H1 (cell line): ENCODE data around the gene MIPEP. TPM values are rescaled to one million over a fixed set of nuclear protein-coding genes. Genes with fewer than 3 reads are reported as not detected.

ENCODE experiments used
- CTCF ChIA-PET: fragments of 300-600 bp; sonication (Branson Sonifier 250); formaldehyde crosslinking; loops from one replicate; lab custom pipeline; 2021; ENCODE audit not compliant: partially characterized antibody; lab: Charles Lee
- POLR2A ChIA-PET: fragments of 300-600 bp; sonication (Branson Sonifier 250); formaldehyde crosslinking; loops from one replicate; lab custom pipeline; 2021; ENCODE audit warnings: inconsistent platforms; ENCODE audit not compliant: partially characterized antibody; lab: Charles Lee
- DNase-seq, 2 experiments: peaks; one replicate each; pipeline versions ENCODE4 v3.0.0 to v3.0.0-alpha.2; 2010 to 2022; ENCODE audit warnings: low spot score in 2 of 2, low read depth in 1 of 2, mixed read lengths in 1 of 2
- FAIRE-seq: peaks from 2 replicates; lab custom pipeline; 2011; peaks lifted over from hg19 to GRCh38; lab: Jason Lieb, UNC
- H2AFZ ChIP-seq: 2 replicates; pipeline ENCODE4 v1.8.1; 2012; ENCODE audit warnings: low read length, inconsistent platforms
- H2AK5ac ChIP-seq: 2 replicates; pipeline ENCODE4 v1.6.1; 2013; ENCODE audit warnings: low read depth, low read length
- H2BK120ac ChIP-seq: replicated peaks from 2 replicates; pipeline ENCODE3; 2013; ENCODE audit warnings: low read depth, low read length, inconsistent platforms
- H2BK12ac ChIP-seq: 2 replicates; pipeline ENCODE4 v1.6.1; 2013; ENCODE audit warnings: low read depth, low read length
- H2BK15ac ChIP-seq: 2 replicates; pipeline ENCODE4 v1.6.1; 2013; ENCODE audit warnings: low read length
- H2BK20ac ChIP-seq: 2 replicates; pipeline ENCODE4 v1.6.1; 2013; ENCODE audit warnings: low read length
- H2BK5ac ChIP-seq: 2 replicates; pipeline ENCODE4 v1.6.1; 2013; ENCODE audit warnings: low read depth, low read length
- H3K14ac ChIP-seq: 2 replicates; pipeline ENCODE4 v1.6.1; 2013; ENCODE audit warnings: inconsistent platforms; ENCODE audit not compliant: insufficient read length
- H3K18ac ChIP-seq: 2 replicates; pipeline ENCODE4 v1.6.1; 2013; ENCODE audit warnings: low read length; ENCODE audit errors: extremely low read depth
- H3K23ac ChIP-seq: 2 replicates; pipeline ENCODE4 v1.6.1; 2013; ENCODE audit warnings: inconsistent platforms; ENCODE audit not compliant: insufficient read length
- H3K23me2 ChIP-seq: 2 replicates; pipeline ENCODE4 v1.6.1; 2013; ENCODE audit warnings: low read depth, low read length
- H3K27ac ChIP-seq: 2 replicates; pipeline ENCODE4 v1.6.1; 2011; ENCODE audit warnings: low read depth, low read length, inconsistent platforms
- H3K27me3 ChIP-seq, 4 experiments: replicated peaks in 1 of 4; 1 replicate in 1 of 4; 2 replicates in 3 of 4; pipeline versions ENCODE4 v1.6.1 to v1.8.1; 2011 to 2013; ENCODE audit warnings: low read length in 3 of 4, mild to moderate bottlenecking in 3 of 4, inconsistent platforms in 2 of 4, mixed read lengths in 2 of 4, moderate library complexity in 1 of 4; ENCODE audit not compliant: control insufficient read depth in 3 of 4, insufficient read depth in 3 of 4; ENCODE audit errors: extremely low read depth in 1 of 4
- H3K36me3 ChIP-seq, 4 experiments: 2 replicates each; pipeline versions ENCODE4 v1.6.1 to v1.8.1; 2011 to 2013; ENCODE audit warnings: mild to moderate bottlenecking in 4 of 4, low read length in 3 of 4, moderate library complexity in 2 of 4, control low read depth in 1 of 4, inconsistent platforms in 1 of 4; ENCODE audit not compliant: insufficient read depth in 4 of 4, control insufficient read depth in 2 of 4
- H3K4ac ChIP-seq: replicated peaks from 2 replicates; pipeline ENCODE3; 2013; ENCODE audit warnings: low read length, low read depth, mixed read lengths, inconsistent platforms; ENCODE audit not compliant: insufficient read length
- H3K4me1 ChIP-seq, 4 experiments: replicated peaks in 1 of 4; 1 replicate in 1 of 4; 2 replicates in 3 of 4; pipeline versions ENCODE4 v1.6.1 to v1.8.1; 2011 to 2013; ENCODE audit warnings: low read length in 3 of 4, inconsistent platforms in 2 of 4, mixed read lengths in 1 of 4; ENCODE audit not compliant: insufficient read depth in 4 of 4, control insufficient read depth in 3 of 4
- H3K4me2 ChIP-seq, 2 experiments: 2 replicates each; pipeline versions ENCODE4 v1.6.1 to v1.8.1; 2011 to 2013; ENCODE audit warnings: low read depth in 2 of 2, low read length in 2 of 2, control low read depth in 1 of 2, inconsistent platforms in 1 of 2, mild to moderate bottlenecking in 1 of 2; ENCODE audit not compliant: insufficient read depth in 1 of 2
- H3K4me3 ChIP-seq, 4 experiments: fragments of 200-600, 300-600 bp in 1 of 4; sonication (generic), shearing (Covaris generic), sonication (Bioruptor Twin) in 1 of 4; 2 replicates each; pipeline versions ENCODE4 v1.5.1 to v1.8.1; 2011 to 2016; ENCODE audit warnings: low read length in 4 of 4, low read depth in 3 of 4, control low read depth in 2 of 4, inconsistent platforms in 2 of 4, mild to moderate bottlenecking in 2 of 4, mixed read lengths in 1 of 4, moderate library complexity in 1 of 4; ENCODE audit not compliant: insufficient read depth in 2 of 4; ENCODE audit errors: extremely low read depth in 1 of 4
- H3K56ac ChIP-seq: replicated peaks from 2 replicates; pipeline ENCODE3; 2013; ENCODE audit warnings: low read depth, mild to moderate bottlenecking, mixed read lengths, low read length, inconsistent platforms; ENCODE audit not compliant: insufficient read length
- H3K79me1 ChIP-seq: 2 replicates; pipeline ENCODE4 v1.6.1; 2013; ENCODE audit warnings: low read depth, low read length, control low read depth
- H3K79me2 ChIP-seq, 2 experiments: 2 replicates each; pipeline versions ENCODE4 v1.6.1 to v1.8.1; 2012 to 2013; ENCODE audit warnings: low read length in 2 of 2, mild to moderate bottlenecking in 2 of 2, inconsistent platforms in 1 of 2; ENCODE audit not compliant: insufficient read depth in 2 of 2, control insufficient read depth in 1 of 2
- H3K9ac ChIP-seq, 4 experiments: replicated peaks in 1 of 4; 1 replicate in 1 of 4; 2 replicates in 3 of 4; pipeline versions ENCODE4 v1.6.1 to v1.8.1; 2011 to 2013; ENCODE audit warnings: low read depth in 3 of 4, low read length in 3 of 4, control low read depth in 2 of 4, mild to moderate bottlenecking in 2 of 4, moderate library complexity in 2 of 4, inconsistent platforms in 1 of 4; ENCODE audit errors: extremely low read depth in 1 of 4
- H3K9me3 ChIP-seq, 2 experiments: 2 replicates each; pipeline versions ENCODE4 v1.6.1 to v1.8.1; 2012 to 2013; ENCODE audit warnings: mild to moderate bottlenecking in 2 of 2, moderate library complexity in 2 of 2, control low read depth in 1 of 2, inconsistent platforms in 1 of 2, low read depth in 1 of 2, low read length in 1 of 2, mixed read lengths in 1 of 2; ENCODE audit not compliant: insufficient read depth in 2 of 2
- H4K20me1 ChIP-seq, 2 experiments: replicated peaks in 1 of 2; 2 replicates each; pipeline versions ENCODE3 to v1.8.1; 2011 to 2013; ENCODE audit warnings: inconsistent platforms in 2 of 2, low read length in 2 of 2, mild to moderate bottlenecking in 1 of 2; ENCODE audit not compliant: insufficient read depth in 2 of 2, control insufficient read depth in 1 of 2
- H4K5ac ChIP-seq: 2 replicates; pipeline ENCODE4 v1.6.1; 2013; ENCODE audit warnings: low read length, low read depth, mixed read lengths, inconsistent platforms; ENCODE audit not compliant: insufficient read length
- H4K8ac ChIP-seq: 2 replicates; pipeline ENCODE4 v1.8.0; 2013; ENCODE audit warnings: mild to moderate bottlenecking, moderate library complexity, low read length, inconsistent platforms; ENCODE audit not compliant: insufficient read depth; ENCODE audit errors: extremely low read depth
- H4K91ac ChIP-seq: replicated peaks from 2 replicates; pipeline ENCODE3; 2013; ENCODE audit warnings: low read length, mixed read lengths, inconsistent platforms; ENCODE audit not compliant: insufficient read length
- ATF2 ChIP-seq: IDR thresholded peaks from 2 replicates; pipeline ENCODE4 v1.6.1; 2012; ENCODE audit warnings: low read length, inconsistent platforms
- HDAC6 ChIP-seq: IDR thresholded peaks from one replicate; pipeline ENCODE4 v1.7.1; 2012; ENCODE audit warnings: low read depth, mild to moderate bottlenecking, inconsistent platforms, low read length, moderate library complexity
- KDM4A ChIP-seq: IDR thresholded peaks from one replicate; pipeline ENCODE4 v1.7.1; 2012; ENCODE audit warnings: low read depth, mild to moderate bottlenecking, moderate library complexity, low read length, inconsistent platforms; ENCODE audit not compliant: severe bottlenecking
- NANOG ChIP-seq: IDR thresholded peaks from 2 replicates; pipeline ENCODE4 v1.6.1; 2011; ENCODE audit warnings: low read length, low read depth, mild to moderate bottlenecking, inconsistent platforms; ENCODE audit not compliant: insufficient read depth, poor library complexity, severe bottlenecking
- PHF8 ChIP-seq: fragments of 200-600 bp; sonication (generic); conservative IDR thresholded peaks from 2 replicates; pipeline ENCODE4 v1.7.1; 2012; ENCODE audit warnings: low read depth, mild to moderate bottlenecking, inconsistent platforms, low read length, moderate library complexity
- RXRA ChIP-seq: IDR thresholded peaks from 2 replicates; pipeline ENCODE4 v1.6.1; 2011; ENCODE audit warnings: low read depth, mild to moderate bottlenecking, low read length, moderate library complexity; ENCODE audit not compliant: insufficient read depth
- SIRT6 ChIP-seq: IDR thresholded peaks from one replicate; pipeline ENCODE4 v1.7.1; 2012; ENCODE audit warnings: low read length, inconsistent platforms
- SUZ12 ChIP-seq: fragments of 200-600 bp; sonication (generic); IDR thresholded peaks from 2 replicates; pipeline ENCODE4 v1.6.1; 2012; ENCODE audit warnings: mild to moderate bottlenecking, inconsistent platforms, low read length, moderate library complexity, mixed read lengths
- WGBS, 2 experiments: shearing (Covaris generic) in 1 of 2; methylation state at CpG; one replicate each; pipeline versions ENCODE4 v1.1.6 to v1.1.7; 2013 to 2015; ENCODE audit warnings: low lambda C conversion rate in 2 of 2, mixed read lengths in 2 of 2, inconsistent platforms in 1 of 2, low coverage in 1 of 2, missing lambda C conversion rate in 1 of 2; ENCODE audit not compliant: insufficient replicate concordance in 2 of 2, insufficient coverage in 1 of 2, insufficient read length in 1 of 2; ENCODE audit errors: extremely low coverage in 1 of 2, missing lambda C conversion rate in 1 of 2; 5-methylcytosine and 5-hydroxymethylcytosine counted together
- polyA plus RNA-seq, 7 experiments: library from polyadenylated mRNA; depleted of rRNA in 3 of 7; stranded (reverse) in 5 of 7; unstranded in 2 of 7; fragments of >200 nt in 5 of 7; fragments of 200-250 nt in 2 of 7; gene quantifications; 1 replicate in 5 of 7; 2 replicates in 1 of 7; 4 replicates in 1 of 7; pipeline versions ENCODE4 v1.2.1 to v1.2.3, GENCODE V29; 2011 to 2013; ENCODE audit warnings: missing spikeins in 2 of 7, mixed read lengths in 2 of 7
- total RNA-seq: library from RNA; stranded (reverse); fragmentation: NEBNext Ultra II Directional; extraction: Animal tissue kit (Norgen Biotek cat#: 25700); gene quantifications from 2 replicates; pipeline ENCODE4 v1.2.1, GENCODE V29; 2021
- TF ChIP-seq, protein P1 (sequence below), 3 experiments: IDR thresholded peaks; 1 replicate in 2 of 3; 2 replicates in 1 of 3; pipeline versions ENCODE4 v1.5.1 to v1.6.1; 2011; ENCODE audit warnings: low read length in 3 of 3, mild to moderate bottlenecking in 3 of 3, inconsistent platforms in 2 of 3, low read depth in 1 of 3, moderate library complexity in 1 of 3; ENCODE audit not compliant: insufficient read depth in 1 of 3; ENCODE audit errors: control extremely low read depth in 1 of 3

The MIPEP gene
- total and polyA plus RNA-seq, 2 of the 8 experiments (the other 6 are each of a cell fraction or from before 2014, with no cell fraction given): 24.0 to 24.2 TPM

- Histone ChIP-seq H4K5ac (no peak overlapping the region), H3K79me2 (no peaks in the 10 kb centered on the region), H3K56ac (no peak overlapping the region), H3K18ac (no peak overlapping the region), H4K8ac (no peak overlapping the region), H3K27me3 (no peaks in the 10 kb centered on the region), H3K14ac (no peak overlapping the region), H3K79me1 (no peaks in the 10 kb centered on the region), H3K4me3 (no peak overlapping the region), H3K4me2 (no peak overlapping the region), H2BK20ac (no peak overlapping the region), H3K27ac (no peak overlapping the region), H2BK120ac (no peak overlapping the region), H4K20me1 (no peaks in the 10 kb centered on the region), H2BK5ac (no peak overlapping the region), H2AK5ac (no peak overlapping the region), H3K36me3 (no peaks in the 10 kb centered on the region; a peak in 1 of 8 replicates), H3K9ac (no peak overlapping the region), H3K4ac (no peak overlapping the region), H3K23me2 (no peaks in the 10 kb centered on the region), H3K23ac (no peak overlapping the region), H2BK12ac (no peak overlapping the region), H4K91ac (no peak overlapping the region), H3K9me3 (peaks cover 11 to 16% of the 10 kb centered on the region in 2 experiments; a peak in 3 of 4 replicates), H3K4me1 (no peaks in the 10 kb centered on the region), H2AFZ (no peak overlapping the region), H2BK15ac (no peak overlapping the region)
- ChIA-PET POLR2A (no interaction called here), CTCF (interaction anchor here (0.7 to 2.0 kb wide), 5 partner anchors 11 to 201 kb away, joined by 3 to 6 read pairs (median 3); partner anchors contain the start of gene MIPEP)
- FAIRE-seq: no peak
- DNase-seq: no peak
- WGBS, 2 experiments: 85% methylated on average over 3 of the region's 3 CpGs; no CpG with 5 or more reads in 1 of the 2 experiments
- no peak for TF ChIP-seq PHF8
- no peak for TF ChIP-seq RXRA
- TF ChIP-seq NANOG: no peak
- no peak for TF ChIP-seq KDM4A
- TF ChIP-seq SIRT6: no peak
- TF ChIP-seq, protein P1, sequence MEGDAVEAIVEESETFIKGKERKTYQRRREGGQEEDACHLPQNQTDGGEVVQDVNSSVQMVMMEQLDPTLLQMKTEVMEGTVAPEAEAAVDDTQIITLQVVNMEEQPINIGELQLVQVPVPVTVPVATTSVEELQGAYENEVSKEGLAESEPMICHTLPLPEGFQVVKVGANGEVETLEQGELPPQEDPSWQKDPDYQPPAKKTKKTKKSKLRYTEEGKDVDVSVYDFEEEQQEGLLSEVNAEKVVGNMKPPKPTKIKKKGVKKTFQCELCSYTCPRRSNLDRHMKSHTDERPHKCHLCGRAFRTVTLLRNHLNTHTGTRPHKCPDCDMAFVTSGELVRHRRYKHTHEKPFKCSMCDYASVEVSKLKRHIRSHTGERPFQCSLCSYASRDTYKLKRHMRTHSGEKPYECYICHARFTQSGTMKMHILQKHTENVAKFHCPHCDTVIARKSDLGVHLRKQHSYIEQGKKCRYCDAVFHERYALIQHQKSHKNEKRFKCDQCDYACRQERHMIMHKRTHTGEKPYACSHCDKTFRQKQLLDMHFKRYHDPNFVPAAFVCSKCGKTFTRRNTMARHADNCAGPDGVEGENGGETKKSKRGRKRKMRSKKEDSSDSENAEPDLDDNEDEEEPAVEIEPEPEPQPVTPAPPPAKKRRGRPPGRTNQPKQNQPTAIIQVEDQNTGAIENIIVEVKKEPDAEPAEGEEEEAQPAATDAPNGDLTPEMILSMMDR (IDR thresholded peaks at IDR 0.05; ENCODE audit: control extremely low read depth in 1 of 3, insufficient read depth in 1 of 3, low read depth in 1 of 3, low read length in 3 of 3): no peak
- no peak for TF ChIP-seq ATF2
- no peak for TF ChIP-seq SUZ12
- no peak for TF ChIP-seq HDAC6
These were observed 200.9 kb downstream of the MIPEP start for GRCh38 chr13:23688336-23688735.
